HT-29 (cell line): ENCODE results near the gene ANXA6. TPM values are rescaled to one million over a fixed set of nuclear protein-coding genes. Genes with fewer than 3 reads are reported as not detected.
A peak's percentile ranks its signal among the peaks of the same experiment; 100 is the strongest.

Experiments
- DNase-seq: peaks from one replicate; pipeline ENCODE4 v3.0.0-alpha.2; 2015; ENCODE audit warnings: low spot score
- total RNA-seq: library from RNA; depleted of rRNA; stranded (reverse); fragments of >200 nt; shearing (Covaris generic); gene quantifications from 2 replicates; pipeline ENCODE4 v1.2.3, GENCODE V29; 2014

Gene ANXA6
- total RNA-seq, 1 experiment from 2014 or later, result 5.3 TPM

DNA sequence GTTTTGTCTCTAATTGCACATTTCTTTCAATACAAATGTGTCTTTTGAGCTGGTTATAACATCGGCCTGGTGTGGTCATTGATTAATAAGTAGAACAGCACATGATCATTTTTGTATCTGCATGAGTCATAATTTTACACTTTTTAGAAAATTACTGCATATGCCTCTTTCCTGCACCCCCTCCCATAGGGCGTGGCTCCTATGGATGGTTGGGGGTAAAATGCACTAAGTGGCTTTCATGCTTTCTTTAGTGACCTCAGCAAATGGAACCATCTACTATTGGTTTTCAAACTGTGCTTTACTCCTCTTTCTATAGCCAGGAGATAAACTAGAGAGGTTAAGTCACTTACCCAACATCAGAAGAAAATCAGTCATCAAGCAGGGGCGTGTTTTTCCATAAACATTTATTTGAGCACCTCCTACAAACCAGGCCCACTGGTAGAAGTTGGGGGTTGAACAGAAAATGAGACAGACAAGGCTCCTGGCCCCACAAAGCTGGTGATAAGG, 3.8 kb downstream of the ANXA6 start:
- DNase-seq, result no peak

DNA sequence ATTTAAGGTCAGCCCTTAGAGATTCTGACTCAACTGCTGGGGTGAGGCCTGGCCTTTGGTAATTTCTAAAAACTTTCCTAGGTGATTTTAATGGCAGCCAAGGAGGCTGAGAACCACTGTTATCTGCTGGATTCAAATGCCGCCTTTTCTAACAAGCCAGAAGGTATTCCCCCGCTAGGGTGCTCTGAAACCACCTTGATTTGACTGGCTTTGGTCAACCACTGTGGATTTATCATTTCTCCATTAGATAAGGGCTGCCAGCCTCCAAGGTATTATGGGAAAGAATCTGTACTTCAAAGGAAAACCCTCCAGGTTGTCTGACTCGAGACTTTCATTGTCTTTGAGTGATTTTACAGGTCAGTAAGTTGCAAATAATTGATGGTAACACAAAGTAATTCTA, 4.3 kb downstream of the ANXA6 start:
- no peak for DNase-seq

DNA sequence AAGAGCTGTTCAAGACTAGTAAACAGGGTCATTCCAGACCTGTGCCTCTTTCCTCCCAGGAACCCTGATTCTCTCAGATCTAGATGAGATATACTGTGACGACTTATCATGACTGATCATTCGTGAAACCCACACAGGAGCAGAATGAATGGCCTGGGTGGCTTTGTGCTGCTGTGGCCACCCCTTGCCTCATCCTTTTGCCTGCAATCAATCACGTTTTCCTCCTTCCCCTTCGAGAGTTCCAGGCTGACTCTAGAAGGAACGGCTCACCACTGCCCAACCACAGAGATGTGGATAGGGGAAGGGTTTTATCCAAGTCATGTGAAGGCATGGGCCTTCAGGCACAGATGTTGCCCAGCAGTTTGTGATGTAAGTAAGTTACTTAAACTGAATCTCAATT, 5.8 kb downstream of the ANXA6 start:
- no peak for DNase-seq

DNA sequence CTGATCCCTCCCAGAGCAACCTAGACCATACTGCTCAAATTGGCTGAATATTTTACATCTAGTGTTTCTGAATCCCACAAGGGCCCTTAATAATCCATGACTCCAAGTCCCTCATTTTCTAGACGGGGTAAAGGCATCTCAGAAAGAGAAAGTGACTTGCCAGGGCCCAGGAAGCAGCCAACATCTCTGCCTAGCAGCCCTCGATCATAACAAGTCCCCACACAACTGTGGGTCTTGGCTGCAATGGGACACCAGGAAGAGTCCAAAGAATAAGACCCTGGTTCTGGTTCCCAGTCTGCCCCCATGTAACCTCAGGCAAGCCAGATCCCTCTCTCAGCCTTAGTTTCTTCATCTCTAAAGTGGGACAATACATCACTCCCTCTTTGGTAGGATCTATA, 6.3 kb downstream of the ANXA6 start:
- DNase-seq, result no peak

DNA sequence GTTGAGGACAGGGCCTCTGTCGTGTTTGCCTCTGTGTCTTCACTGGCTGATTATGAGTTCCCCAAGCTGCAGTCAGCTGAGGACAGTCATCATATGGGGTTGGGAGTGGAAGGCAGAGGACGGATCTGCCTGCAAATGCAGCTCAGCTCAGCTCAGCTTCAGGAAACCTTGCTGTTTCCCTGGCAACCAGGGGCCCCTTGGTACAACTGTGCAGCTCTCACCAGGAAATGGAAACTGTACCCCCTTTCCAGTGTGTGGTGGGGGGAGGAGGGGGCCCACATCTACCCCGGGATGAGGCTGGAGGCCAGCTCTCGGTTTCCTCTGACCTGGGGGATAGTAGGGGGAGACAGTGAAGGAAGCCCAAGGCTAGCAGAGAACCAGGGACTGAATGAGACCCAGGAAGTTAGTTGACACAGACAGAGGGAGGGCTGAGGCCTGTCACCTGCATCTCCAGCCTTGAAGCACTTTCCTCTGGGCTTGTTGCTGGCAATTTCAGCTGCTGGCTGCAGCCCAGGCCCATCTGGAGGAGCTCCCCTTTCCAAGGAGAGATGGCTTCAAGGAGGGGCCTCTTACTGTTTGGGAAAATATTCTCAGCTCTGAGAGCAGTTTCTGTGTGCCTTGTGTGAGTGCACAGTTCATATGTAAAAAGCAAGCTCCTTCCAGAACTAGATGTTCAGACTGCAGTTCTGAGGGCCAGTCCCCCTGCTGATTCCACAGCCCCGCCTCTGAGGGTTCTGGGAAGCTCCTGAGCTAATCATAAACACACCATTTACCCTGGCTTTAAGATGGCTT, 6.9 kb downstream of the ANXA6 start:
- no peak for DNase-seq

DNA sequence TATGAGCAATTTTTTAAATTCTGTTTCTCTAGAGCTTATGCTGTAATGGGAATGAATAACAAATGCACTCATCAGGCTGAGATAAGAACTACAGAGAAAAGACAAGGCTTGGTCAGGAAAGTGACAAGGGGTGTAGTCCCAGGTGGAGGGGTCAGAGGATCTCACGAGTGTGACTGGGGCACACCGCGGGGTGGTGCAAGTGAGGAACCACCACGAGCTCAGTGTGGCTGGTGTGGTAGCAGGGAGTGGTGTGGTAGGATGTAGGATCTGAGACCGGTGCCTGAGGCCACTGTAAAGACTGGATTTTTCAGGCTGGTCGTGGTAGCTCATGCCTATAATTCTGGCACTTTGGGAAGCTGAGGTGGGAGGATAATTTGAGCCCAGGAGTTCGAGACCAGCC, 9.0 kb downstream of the ANXA6 start:
- no peak for DNase-seq

DNA sequence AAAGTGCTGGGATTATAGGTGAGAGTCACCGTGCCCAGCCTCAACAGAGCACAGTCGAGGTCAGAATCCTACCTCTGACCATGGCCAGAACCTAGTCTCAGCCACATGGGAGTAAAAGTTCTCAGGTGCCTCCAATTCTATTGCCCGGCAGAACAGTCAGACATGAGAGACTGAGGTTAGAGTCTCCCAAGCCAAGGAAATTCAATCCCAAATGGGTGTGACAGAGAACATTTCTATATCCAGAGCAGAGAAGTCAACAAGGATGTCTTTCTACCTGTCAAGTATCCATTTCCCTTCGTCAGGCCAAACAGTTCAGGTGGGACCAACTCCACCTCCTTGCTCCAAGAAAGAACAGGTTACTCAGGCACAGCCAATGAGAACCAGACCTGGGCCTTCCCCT, 10.5 kb downstream of the ANXA6 start:
- DNase-seq, result no peak

DNA sequence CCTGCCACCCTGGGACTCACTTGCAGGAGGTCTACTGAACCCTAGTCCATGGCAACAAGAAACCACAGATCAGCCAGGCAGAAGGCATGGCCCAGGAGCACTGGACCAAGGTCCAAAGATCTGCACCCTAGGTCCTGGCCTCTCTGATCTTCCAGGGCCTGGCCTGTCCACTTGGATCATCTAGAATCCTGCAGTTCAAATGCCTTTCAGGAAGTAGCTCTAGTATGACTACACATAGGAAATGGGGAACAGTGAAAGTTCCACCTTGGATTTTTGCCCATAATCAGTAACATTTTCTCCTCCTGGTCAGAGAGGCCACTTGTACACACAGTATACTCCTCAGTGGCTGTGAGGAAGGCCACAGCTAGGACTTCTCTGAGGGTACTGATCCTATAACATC, 11.5 kb downstream of the ANXA6 start:
- DNase-seq, result no peak

DNA sequence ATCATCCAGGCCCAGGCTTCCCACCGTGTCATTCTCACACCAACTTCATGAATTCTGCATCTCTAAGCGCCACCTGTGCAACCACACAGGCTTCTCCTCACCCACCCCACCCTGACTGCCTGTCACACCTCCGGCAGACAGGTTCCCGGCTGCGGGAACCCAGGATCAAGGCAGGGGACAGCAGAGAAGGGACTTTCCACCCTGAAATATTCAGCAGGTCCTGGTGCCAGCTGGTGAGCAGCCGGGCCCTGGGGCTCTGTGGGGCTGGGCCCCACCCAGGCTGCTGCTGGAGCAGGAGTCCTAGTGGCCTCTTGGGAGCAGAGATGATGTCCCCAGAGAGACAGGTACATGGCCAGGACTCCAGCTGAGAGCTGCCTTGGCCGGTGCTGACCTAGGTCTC, 12.7 kb downstream of the ANXA6 start:
- DNase-seq, result no peak

DNA sequence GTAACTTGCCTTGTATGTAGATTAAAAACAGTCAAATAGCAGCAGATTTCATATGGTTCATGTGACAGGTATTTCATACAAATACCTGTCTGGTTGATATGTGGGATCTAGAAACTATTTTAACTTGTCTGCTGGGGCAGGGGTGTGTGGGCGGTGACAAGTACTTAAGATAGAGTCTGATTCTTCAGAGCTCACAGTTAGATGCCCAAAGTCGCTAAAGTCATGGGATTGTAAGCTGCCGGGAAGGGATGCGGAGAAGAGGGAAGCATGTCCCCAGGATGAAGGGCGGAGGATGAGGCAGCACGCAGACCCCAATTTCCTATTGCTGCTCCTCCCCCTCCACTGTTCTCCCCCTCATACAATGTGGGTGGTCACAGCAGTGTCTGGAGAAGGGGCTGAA, 13.3 kb downstream of the ANXA6 start:
- DNase-seq, result no peak

DNA sequence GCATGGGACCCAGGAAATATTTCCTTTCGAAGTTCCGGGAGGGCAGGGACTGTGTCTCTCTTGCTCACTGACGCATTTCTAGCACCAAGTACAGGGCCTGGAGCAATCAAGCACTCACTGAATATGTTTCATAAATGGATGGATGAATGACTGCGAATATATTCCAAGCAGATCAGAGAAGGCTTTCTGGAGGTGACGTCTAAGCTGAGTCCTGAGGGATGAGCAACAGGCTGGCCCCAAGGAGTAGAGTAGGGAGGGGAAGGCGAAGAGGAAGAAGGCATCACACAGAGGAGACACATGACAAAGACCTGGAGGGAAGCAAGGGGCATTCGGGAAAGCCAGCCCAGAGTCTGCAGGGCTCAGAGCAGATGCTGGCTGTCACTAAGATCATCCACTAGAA, 13.9 kb downstream of the ANXA6 start:
- no peak for DNase-seq

DNA sequence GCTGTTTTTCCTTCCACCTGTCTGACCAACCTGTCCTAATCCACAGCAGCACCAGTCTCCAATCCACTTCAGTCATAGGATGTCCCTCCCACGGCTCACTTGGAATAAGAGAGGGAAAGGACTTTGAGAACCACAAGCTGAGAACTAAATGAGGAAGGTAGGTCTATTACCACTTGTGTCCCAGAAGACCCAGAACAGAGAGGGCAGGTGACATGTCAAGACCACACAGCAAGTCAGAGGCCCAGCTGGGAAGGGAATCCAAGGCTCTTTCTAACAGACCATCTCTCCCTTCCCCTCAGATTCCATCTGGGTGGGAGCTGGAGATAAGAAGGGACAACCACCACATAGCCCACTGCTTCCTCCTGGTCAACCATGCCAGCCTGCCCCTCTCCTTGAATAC, 14.6 kb downstream of the ANXA6 start:
- DNase-seq, result no peak

DNA sequence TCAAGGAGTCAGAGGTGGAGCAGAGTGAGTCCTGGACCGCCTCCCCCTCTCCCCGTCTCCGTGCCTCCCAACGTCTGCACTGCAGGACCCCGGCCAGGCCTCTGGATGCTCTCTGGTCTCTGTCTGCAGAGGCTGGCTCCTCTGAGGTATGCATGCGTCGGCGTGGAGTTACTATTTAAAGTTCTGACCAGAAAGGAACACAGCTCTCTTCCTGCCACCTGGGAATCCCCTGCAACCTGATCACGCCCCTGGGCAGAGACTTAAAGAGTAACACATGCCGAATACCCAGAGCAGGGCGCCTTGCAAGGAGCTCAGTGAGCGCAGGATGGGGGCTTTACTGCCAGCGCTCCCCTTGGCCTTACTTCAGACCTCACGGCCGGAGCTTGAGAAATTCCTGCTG, 16.0 kb downstream of the ANXA6 start:
- no peak for DNase-seq

DNA sequence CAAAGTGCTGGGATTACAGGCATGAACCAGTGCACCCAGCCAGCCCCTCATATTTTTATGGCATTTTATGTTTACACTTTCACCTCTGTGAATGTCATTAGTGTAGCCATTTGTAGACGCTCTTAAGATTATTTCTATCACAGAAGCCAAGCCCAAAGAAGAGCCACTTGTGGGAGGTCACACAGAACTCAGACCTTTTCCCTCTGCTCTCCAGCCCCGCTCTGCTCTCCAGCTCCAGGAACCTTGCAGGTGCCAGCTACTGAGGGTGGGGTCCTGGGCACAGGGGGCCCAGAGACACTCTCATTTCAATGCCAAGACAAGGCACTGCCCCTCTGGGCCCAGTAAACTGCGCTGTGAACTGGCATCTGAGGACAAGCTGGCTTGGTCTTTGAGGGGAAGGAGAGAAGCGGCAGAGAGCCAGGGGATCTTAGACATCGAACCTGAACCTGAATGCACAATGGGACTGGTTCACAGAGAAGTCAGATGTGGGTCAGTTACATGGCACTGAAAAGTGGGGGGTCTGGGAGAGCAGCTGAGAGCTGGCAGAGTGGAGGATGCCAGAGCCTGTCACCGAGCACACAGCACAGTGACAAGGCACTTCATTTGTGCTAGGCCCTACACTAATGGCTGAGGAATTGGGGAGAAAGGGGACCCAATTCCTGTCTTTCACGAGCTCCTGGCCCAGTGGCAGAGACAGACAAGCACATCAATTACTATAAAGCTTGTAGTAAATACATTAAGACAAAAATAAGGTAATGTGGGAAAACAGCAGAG, 16.7 kb downstream of the ANXA6 start:
- DNase-seq, result no peak

DNA sequence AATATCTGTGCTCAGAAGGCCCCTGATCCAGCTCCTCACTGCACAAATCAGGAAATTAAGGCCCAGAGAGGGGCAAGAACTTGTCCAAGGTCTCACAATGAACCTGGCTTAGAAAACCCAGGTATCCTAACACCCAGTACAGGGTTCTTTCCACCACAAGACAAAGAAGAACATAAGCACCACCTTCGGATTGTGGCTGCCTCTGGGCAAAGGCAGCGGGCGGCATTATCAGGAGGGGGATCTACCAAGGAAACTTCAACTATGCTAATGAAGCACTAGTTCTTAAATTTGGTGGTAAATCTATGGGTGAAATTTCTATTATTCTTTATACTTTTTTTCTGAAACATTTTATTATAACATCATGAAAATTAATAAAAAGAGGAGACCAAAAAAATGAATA, 17.9 kb downstream of the ANXA6 start:
- no peak for DNase-seq

DNA sequence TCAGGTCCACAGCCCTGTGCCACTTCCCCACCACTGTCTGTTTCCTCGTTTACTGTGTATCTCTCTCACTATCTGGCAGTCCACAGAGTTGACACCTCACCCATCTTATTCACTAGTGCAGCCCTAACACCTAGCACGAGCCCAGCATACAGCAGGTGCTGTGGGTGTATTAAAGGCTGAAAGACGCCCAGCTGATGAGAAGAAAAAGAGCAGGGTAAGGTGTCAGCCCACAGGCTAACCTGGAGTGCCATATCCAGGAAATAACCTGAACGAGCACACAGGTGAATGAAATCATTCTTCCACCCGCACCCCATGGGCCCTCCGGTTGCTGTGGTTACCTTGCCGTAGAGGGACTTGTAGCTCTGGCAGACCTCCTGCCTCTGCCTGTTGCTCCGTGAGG, 18.6 kb downstream of the ANXA6 start:
- no peak for DNase-seq

DNA sequence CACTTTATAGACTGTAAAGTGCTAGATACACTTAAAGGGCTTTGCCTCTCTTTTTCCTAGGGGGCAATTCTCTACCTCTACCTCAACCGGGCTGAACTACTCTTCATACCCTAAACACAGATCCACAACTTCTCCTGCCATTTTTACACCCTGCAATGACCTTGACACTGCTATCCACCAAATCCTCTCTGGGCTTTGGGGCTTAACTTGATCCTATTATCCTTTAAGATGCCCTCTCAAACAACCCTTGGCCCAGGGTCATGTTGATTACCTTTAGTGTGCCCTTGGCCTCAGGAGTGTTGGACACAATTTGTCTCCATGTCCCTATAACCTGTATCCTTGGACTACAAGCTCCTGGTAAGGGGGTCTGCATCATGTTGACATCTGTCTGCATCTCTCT, 19.5 kb downstream of the ANXA6 start:
- DNase-seq, result no peak

DNA sequence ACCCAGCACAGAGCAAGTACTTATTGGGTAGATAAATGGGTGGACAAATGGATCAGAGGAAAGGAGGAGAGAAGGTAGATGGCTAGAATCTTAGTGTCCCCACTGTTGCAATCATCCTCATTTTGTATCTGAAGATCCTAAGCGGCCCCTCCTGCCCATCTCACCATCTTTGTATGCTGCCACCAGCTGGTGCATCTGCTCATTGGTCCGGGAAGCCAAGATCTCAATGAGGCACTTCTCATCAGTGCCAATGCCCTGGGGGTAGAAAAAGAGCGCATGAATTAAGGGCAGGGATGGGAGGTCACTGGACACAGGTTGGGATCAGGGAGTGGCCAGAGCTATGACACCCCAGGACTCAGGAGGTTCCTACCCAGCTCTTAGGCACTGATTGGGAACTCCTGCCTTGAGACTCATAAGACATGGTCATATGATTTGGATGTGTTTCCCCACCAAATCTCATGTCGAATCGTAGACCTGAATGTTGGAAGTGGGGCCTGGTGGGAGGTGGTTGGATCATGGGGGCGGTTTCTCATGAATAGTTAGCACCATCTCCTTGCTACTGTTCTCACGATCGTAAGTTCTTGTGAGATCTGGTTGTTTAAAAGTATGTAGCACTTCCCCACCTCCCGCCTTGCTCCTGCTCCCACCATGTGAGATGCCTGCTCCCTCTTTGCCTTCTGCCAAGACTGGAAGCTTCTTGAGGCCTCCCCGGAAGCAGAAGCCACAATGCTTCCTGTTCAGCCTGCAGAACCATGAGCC, 20.3 kb downstream of the ANXA6 start:
- no peak for DNase-seq

DNA sequence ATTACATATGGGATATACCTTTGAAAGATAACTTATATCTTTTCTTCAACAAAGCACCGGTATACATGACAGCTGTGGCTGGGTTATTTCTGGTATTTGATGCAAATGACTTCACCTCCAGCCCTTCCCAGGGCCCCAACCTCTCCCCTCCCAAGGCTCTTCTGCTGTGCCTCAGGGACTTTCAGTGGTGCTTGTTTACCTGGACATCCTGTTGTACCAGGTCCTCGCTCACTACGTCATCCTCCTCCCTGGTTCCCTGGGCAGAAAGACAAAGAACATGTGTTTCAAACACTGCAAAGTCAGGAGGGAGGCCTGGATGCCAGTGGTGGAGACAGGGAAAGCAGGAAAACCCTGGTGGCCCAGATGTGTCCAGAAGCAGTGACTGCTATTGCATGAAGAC, 23.4 kb downstream of the ANXA6 start:
- DNase-seq, result no peak

DNA sequence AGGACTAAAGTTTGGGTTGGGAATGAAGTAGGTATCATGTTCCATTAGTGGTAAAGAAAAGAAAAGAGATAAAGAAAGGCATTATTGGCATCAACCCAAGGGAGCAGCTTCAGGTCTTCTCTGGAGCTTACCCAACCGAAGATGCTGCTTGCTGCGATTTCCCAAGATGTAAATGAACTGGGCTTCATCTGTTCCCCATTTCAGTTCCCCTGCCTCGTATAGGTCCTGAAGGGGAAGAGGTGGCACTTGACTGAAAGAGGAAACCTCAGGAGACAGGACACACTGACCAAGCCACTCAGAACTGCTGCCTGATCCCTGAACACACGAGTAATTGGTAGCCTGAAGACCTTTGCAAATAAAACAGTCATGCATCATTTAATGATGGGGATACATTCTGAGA, 24.6 kb downstream of the ANXA6 start:
- DNase-seq, result no peak

DNA sequence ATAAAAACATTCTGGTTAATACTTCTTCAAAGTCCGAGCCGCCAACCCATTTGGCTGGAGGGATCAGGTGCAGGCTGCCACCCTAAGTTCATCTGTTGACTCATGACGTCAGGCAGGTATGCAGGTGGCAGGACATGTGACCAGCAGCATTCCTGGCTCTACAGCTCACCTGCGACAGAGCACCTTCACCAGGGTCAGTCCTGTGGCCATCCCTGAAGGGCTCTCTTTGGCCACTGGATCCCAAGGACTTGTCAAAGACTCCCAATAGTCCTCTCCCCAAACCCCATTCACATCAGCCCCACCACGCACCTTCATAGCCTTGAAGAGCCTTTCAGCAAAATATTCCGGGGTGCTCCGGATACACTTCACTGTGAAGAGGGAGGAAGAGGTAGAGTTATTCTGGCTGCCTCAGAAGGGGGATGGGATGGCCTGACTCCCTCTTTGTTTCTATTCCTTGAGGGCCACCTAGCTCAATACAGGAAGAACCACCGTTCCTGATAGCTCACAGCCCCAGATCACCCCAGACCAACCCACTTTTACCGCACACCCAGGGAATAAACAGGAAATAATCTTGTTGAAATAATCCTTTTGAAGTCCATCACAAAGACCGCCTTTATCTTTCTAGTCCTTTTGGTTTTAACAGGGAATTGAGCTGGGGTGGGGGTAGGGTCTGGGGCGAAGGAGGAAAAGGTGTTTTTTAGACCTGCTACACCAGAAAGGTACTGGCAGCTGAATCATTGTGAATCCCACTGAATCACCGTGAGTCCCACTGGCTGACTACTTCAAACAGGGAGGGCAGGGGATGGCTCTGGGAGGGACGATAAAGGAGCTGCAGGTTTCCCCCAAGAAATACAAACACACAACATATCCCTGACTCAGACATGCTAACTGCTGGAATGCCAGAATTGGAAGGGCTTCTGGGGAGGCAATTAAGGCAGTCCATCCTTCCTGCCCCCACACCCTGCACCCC, 26.4 kb downstream of the ANXA6 start:
- DNase-seq, result peak; percentile 77
